Karpas-422 (cell line): ENCODE measurements around the gene PAX2. TPM values are rescaled to one million over a fixed set of nuclear protein-coding genes. Genes with fewer than 3 reads are reported as not detected.

Experiments
- DNase-seq: peaks from one replicate; pipeline ENCODE4 v3.0.0-alpha.2; 2015
- H2AFZ ChIP-seq: fragments of 200-600 bp; sonication (generic); 2 replicates; pipeline ENCODE4 v1.6.1; 2014; ENCODE audit warnings: antibody characterized with exemption, low read length, mixed read lengths
- H3K27ac ChIP-seq: fragments of 200-600 bp; sonication (generic); 2 replicates; pipeline ENCODE4 v1.5.1; 2014; ENCODE audit warnings: mild to moderate bottlenecking, low read length, moderate library complexity
- H3K27me3 ChIP-seq: fragments of 200-600 bp; sonication (generic); 2 replicates; pipeline ENCODE4 v1.6.1; 2014; ENCODE audit warnings: low read length, mixed read lengths
- H3K36me3 ChIP-seq: fragments of 200-600 bp; sonication (generic); 2 replicates; pipeline ENCODE4 v1.6.1; 2014; ENCODE audit warnings: low read length, mixed read lengths; ENCODE audit not compliant: insufficient read depth
- H3K4me1 ChIP-seq: fragments of 200-600 bp; sonication (generic); 2 replicates; pipeline ENCODE4 v1.6.1; 2014; ENCODE audit warnings: mild to moderate bottlenecking, low read length, mixed read lengths
- H3K4me2 ChIP-seq: fragments of 200-600 bp; sonication (generic); 2 replicates; pipeline ENCODE4 v1.6.1; 2014; ENCODE audit warnings: low read length, low read depth, mild to moderate bottlenecking; ENCODE audit not compliant: poor library complexity, severe bottlenecking
- H3K4me3 ChIP-seq: fragments of 200-600 bp; sonication (generic); 2 replicates; pipeline ENCODE4 v1.5.1; 2014; ENCODE audit warnings: mild to moderate bottlenecking, antibody characterized with exemption, low read length, mixed read lengths
- H3K79me2 ChIP-seq: fragments of 200-600 bp; sonication (generic); 2 replicates; pipeline ENCODE4 v1.6.1; 2014; ENCODE audit warnings: mild to moderate bottlenecking, low read length, mixed read lengths
- H3K9ac ChIP-seq: fragments of 200-600 bp; sonication (generic); 2 replicates; pipeline ENCODE4 v1.6.0; 2014; ENCODE audit warnings: low read length
- H3K9me2 ChIP-seq: fragments of 200-600 bp; sonication (generic), shearing (Covaris generic); replicated peaks from 2 replicates; pipeline ENCODE4 v1.6.0; 2014; ENCODE audit warnings: mild to moderate bottlenecking, low read length, moderate library complexity; ENCODE audit not compliant: insufficient read depth
- H3K9me3 ChIP-seq: fragments of 300-700, 200-600 bp; sonication (generic); 2 replicates; pipeline ENCODE4 v1.6.1; 2014; ENCODE audit warnings: low read length, mixed read lengths
- H4K20me1 ChIP-seq: fragments of 200-600 bp; sonication (generic); 2 replicates; pipeline ENCODE4 v1.6.1; 2014; ENCODE audit warnings: mild to moderate bottlenecking, antibody characterized with exemption, low read length, low read depth; ENCODE audit not compliant: insufficient read depth
- total RNA-seq: library from RNA; depleted of rRNA; stranded (reverse); fragments of >200 nt; shearing (Covaris generic); gene quantifications from 2 replicates; pipeline ENCODE4 v1.2.3, GENCODE V29; 2014; ENCODE audit warnings: low replicate concordance

Gene PAX2
- total RNA-seq, 1 experiment from 2014 or later, result not detected

DNA sequence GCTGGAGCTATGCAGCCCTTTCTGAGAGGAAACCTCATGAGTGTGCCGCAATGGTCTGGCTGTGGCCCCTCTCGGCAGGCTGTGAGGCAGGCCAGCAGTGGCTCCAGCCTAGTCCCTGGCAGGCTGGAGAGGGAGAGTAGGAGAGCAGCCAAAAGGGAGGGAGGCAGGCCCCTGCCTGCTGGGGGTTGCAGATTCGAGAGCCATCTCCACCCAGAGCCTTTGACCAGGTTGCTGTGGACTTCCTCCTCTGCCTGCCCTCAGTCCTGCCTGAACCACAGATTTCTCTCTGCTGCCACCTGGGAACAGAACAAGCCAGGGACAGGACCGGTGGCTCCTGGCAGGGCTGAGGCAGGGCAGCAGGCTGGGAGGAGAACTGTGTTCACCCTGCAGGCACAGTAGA lies 13.9 kb downstream of the PAX2 start:
- Histone ChIP-seq H3K9me3 (no peaks in the 10 kb centered on the region), H3K4me3 (no peak overlapping the region), H4K20me1 (no peaks in the 10 kb centered on the region), H3K27ac (no peak overlapping the region), H3K9me2 (no peaks in the 10 kb centered on the region), H3K9ac (no peak overlapping the region), H3K4me1 (0 out of 2 replicates have a peak, but pooled peaks cover 3% of the 10 kb centered on the region), H3K79me2 (no peaks in the 10 kb centered on the region), H3K36me3 (no peaks in the 10 kb centered on the region), H3K4me2 (no peak overlapping the region), H2AFZ (no peak overlapping the region), H3K27me3 (no peaks in the 10 kb centered on the region)
- no peak for DNase-seq

DNA sequence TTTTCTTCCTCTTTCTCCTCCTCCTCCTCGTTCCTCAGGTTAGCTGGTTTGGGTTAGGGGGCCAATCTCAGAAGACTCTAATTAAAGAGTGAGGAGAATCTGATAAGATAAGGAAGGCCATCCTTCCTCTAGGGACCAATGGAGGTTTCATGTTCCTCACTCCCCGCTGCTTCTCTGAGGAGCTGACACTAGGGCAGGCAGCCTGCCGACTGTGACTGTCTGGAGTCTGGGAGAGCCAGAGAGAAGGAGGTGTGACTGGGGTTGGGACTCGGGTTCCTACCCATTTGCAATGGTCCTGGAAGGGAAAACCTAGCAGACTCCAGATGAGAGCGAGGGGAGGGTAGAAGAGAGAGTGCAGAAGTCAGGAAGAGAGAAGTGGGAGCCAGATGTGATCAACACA lies 15.3 kb downstream of the PAX2 start:
- Histone ChIP-seq H3K9me2 (no peaks in the 10 kb centered on the region), H3K9me3 (no peaks in the 10 kb centered on the region), H3K4me1 (0 out of 2 replicates have a peak, but pooled peaks cover 3% of the 10 kb centered on the region), H3K36me3 (no peaks in the 10 kb centered on the region), H3K27me3 (no peaks in the 10 kb centered on the region), H2AFZ (no peak overlapping the region), H3K4me2 (no peak overlapping the region), H3K79me2 (no peaks in the 10 kb centered on the region), H3K27ac (no peak overlapping the region), H3K4me3 (no peak overlapping the region), H4K20me1 (no peaks in the 10 kb centered on the region), H3K9ac (no peak overlapping the region)
- DNase-seq, result no peak

DNA sequence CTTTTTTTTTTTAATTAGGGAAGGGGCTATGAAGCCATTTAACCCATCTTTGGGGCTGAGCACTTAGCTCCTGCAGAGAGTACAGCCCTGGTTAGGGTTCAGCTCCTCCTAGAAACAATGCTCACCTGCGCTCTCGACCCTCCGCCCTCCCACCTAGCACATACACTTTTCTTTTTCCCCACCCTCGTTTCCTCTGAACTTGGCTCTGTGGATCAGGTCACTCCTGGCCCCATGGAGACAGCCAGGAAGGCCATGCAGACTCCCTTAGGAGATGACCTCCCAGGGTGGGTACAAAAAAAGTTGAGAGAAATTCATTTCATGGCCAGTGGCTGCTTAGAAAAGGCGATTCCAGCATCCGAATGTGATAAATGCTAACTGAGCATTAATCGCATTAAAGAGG lies 15.8 kb downstream of the PAX2 start:
- 0 out of 2 replicates have a peak, but pooled peaks cover 3% of the 10 kb centered on the region for H3K4me1 ChIP-seq
- no peaks in the 10 kb centered on the region for H3K9me3 ChIP-seq
- H4K20me1 ChIP-seq, result no peaks in the 10 kb centered on the region
- no peaks in the 10 kb centered on the region for H3K79me2 ChIP-seq
- no peaks in the 10 kb centered on the region for H3K27me3 ChIP-seq
- no peaks in the 10 kb centered on the region for H3K36me3 ChIP-seq
- H3K4me2 ChIP-seq, result no peak overlapping the region
- H3K27ac ChIP-seq, result no peak overlapping the region
- H3K4me3 ChIP-seq, result no peak overlapping the region
- DNase-seq, result no peak
- H3K9me2 ChIP-seq, result no peaks in the 10 kb centered on the region
- H2AFZ ChIP-seq, result no peak overlapping the region
- no peak overlapping the region for H3K9ac ChIP-seq

DNA sequence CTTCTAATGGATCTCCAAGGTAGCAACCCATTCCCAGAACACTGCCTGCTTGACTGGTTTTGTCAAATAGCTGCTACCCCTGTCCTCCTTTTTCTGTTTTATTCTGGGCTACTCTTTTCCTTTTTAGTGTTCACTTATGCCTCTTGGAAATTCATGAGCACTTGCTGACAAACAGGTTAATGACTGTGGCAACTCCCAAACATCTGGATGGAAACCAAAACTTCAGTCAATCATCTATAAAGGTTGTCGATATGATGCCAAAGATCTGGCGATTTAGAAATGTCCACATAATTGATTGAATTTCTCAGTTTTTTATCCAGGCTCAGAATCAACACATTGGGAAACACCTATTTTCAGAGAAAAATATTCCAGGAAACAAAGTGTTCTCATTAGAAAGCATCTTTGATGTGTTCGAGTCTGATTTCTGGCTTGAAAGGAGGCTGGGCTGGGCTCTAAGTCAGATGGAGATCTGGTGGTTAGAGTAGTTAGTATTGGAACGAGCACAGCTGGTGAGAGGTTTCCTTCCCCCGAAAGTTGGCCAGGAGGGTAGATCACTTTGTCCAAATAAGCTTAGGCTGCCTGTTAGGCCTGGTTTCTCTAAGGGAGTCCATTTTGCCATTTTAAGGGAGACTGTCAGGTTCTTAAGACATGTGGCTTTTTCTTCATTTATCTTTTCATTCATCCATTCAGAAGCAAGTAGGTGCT lies 17.8 kb downstream of the PAX2 start:
- H3K36me3 ChIP-seq, result no peaks in the 10 kb centered on the region
- no peak overlapping the region for H3K4me2 ChIP-seq
- no peak for DNase-seq
- no peaks in the 10 kb centered on the region for H3K79me2 ChIP-seq
- no peak overlapping the region for H3K27ac ChIP-seq
- H3K4me3 ChIP-seq, result no peak overlapping the region
- H3K4me1 ChIP-seq, result no peaks in the 10 kb centered on the region
- no peaks in the 10 kb centered on the region for H3K9me3 ChIP-seq
- no peak overlapping the region for H3K9ac ChIP-seq
- no peaks in the 10 kb centered on the region for H4K20me1 ChIP-seq
- H2AFZ ChIP-seq, result no peak overlapping the region
- H3K9me2 ChIP-seq, result no peaks in the 10 kb centered on the region
- no peaks in the 10 kb centered on the region for H3K27me3 ChIP-seq

DNA sequence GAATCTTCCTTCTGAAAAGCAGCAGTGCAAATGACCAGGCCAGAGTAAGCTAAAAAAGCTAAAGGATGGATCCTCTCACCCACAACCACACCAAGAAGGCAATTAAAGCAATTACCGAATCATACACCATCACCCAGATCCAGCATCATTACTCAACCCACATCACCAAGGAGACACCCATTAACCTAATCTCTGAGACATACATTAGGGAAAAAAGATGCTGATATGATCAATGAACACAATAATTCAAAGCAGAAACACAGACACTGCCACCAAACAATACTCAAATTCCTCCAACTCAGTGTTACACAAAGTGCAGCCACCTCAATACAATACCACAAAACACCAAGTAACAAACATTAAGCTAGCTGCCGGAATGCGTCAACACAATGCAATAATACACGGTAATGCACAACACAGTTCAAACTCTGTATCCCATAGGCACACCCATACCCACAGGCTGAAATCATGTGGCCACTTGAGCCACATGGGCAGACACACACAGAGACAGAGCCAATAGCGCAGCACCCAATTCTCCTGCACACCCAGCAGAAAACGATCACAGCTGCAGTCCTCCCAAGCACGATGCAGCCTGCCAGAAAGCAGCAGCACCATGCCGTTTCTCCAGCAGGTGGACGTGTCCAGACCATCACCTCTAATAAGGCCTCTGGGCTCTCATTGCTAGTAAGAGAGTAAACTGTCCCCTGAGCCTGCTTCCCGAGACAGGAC lies 21.5 kb downstream of the PAX2 start:
- no peaks in the 10 kb centered on the region; the same call in 1 of the 2 replicates for H4K20me1 ChIP-seq
- DNase-seq, result no peak
- no peak overlapping the region for H3K4me3 ChIP-seq
- no peaks in the 10 kb centered on the region for H3K9me2 ChIP-seq
- no peaks in the 10 kb centered on the region for H3K27me3 ChIP-seq
- no peak overlapping the region for H3K27ac ChIP-seq
- H3K9me3 ChIP-seq, result no peaks in the 10 kb centered on the region
- no peaks in the 10 kb centered on the region for H3K36me3 ChIP-seq
- peaks cover 12% of the 10 kb centered on the region for H3K4me1 ChIP-seq
- no peak overlapping the region for H3K9ac ChIP-seq
- no peak overlapping the region for H2AFZ ChIP-seq
- no peaks in the 10 kb centered on the region for H3K79me2 ChIP-seq
- no peak overlapping the region for H3K4me2 ChIP-seq

DNA sequence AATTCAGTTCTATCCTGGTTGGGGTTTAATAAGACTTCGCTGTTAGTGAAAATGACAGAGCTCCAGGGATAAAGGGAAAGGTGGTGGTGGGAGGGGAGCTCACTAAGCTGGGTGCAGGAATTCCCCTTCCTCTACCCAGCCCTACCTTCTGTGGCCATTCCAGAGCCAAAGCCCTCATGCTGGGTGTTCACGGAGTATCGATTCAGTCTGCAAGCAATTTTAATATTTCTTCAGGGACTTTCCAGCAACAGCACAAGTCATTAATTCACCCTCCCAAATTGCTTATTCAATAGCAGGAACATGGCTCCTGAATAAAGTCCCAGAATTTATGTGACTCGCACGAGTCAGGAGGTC lies 22.0 kb downstream of the PAX2 start:
- no peak overlapping the region for H3K4me2 ChIP-seq
- no peaks in the 10 kb centered on the region for H3K9me2 ChIP-seq
- H3K4me3 ChIP-seq, result no peak overlapping the region
- H3K79me2 ChIP-seq, result no peaks in the 10 kb centered on the region
- H3K36me3 ChIP-seq, result no peaks in the 10 kb centered on the region
- H3K4me1 ChIP-seq, result peaks cover 12% of the 10 kb centered on the region
- no peak overlapping the region for H3K27ac ChIP-seq
- DNase-seq, result no peak
- no peaks in the 10 kb centered on the region; the same call in 1 of the 2 replicates for H4K20me1 ChIP-seq
- no peaks in the 10 kb centered on the region for H3K27me3 ChIP-seq
- H3K9ac ChIP-seq, result no peak overlapping the region
- no peaks in the 10 kb centered on the region for H3K9me3 ChIP-seq
- no peak overlapping the region for H2AFZ ChIP-seq

DNA sequence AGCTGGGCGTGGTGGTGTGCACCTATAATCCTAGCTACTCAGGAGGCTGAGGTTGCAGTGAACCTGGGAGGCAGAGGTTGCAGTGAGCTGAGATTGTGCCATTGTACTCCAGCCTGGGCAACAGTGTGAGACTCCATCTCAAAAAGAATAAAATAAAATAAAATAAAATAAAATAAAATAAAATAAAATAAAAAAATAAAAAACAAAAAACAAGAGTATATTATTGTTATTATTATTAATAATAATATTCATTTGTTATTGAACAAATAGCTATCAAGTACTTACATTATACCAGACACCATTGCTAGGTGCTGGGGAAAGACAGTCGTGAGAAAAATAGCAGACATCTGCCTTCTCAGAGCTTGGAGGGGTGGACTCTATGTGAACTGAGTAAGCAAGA lies 24.1 kb downstream of the PAX2 start:
- Histone ChIP-seq H3K9ac (no peak overlapping the region), H3K9me2 (no peaks in the 10 kb centered on the region), H3K27me3 (no peaks in the 10 kb centered on the region), H4K20me1 (no peaks in the 10 kb centered on the region; the same call in 1 of the 2 replicates), H2AFZ (no peak overlapping the region), H3K4me3 (no peak overlapping the region), H3K4me2 (no peak overlapping the region), H3K9me3 (no peaks in the 10 kb centered on the region), H3K36me3 (no peaks in the 10 kb centered on the region), H3K79me2 (no peaks in the 10 kb centered on the region), H3K4me1 (peaks cover 12% of the 10 kb centered on the region), H3K27ac (no peak overlapping the region)
- no peak for DNase-seq

DNA sequence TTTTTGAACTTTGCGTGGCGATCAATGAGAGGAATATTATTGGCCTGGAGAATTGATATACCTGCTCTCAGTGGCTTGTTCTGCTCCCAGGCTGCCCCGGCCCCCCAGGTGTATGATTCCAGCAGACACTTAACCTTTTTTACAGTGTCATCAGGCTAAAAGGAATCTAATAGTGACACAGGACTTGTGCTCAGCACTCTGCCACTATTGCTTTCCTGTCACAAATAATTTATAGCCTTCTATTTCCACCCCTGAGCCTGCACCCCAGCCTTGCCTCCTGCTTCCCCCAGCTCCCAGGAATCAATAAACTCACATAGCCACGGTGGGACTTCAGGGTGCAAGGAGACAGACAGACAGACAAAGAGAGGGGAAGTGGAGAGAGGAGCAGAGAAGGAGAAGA lies 28.3 kb downstream of the PAX2 start:
- H3K27ac ChIP-seq, result no peak overlapping the region
- no peak for DNase-seq
- no peak overlapping the region for H3K9ac ChIP-seq
- no peaks in the 10 kb centered on the region for H3K27me3 ChIP-seq
- H3K4me1 ChIP-seq, result peaks cover 12% of the 10 kb centered on the region
- no peaks in the 10 kb centered on the region; the same call in 1 of the 2 replicates for H4K20me1 ChIP-seq
- no peak overlapping the region for H3K4me2 ChIP-seq
- no peaks in the 10 kb centered on the region for H3K79me2 ChIP-seq
- H3K4me3 ChIP-seq, result no peak overlapping the region
- H3K36me3 ChIP-seq, result no peaks in the 10 kb centered on the region
- no peak overlapping the region for H2AFZ ChIP-seq
- no peaks in the 10 kb centered on the region for H3K9me2 ChIP-seq
- H3K9me3 ChIP-seq, result no peaks in the 10 kb centered on the region
